Stomach (tissue), 4 donors: ENCODE measurements around the gene GIMAP2.

ENCODE experiments used
- EP300 ChIP-seq: sonication (generic); formaldehyde crosslinking; IDR thresholded peaks from one replicate; pipeline ENCODE4 v1.6.1; 2017; ENCODE audit warnings: antibody characterized with exemption
- POLR2A ChIP-seq, 4 donors: fragments of 450-650 bp; IDR thresholded peaks; one replicate each; pipeline ENCODE4 v1.6.1; 2016; ENCODE audit warnings: antibody characterized with exemption in 4 of 4, control low read depth in 2 of 4, mild to moderate bottlenecking in 1 of 4, moderate library complexity in 1 of 4
- POLR2AphosphoS5 ChIP-seq, 3 donors: sonication (generic); formaldehyde crosslinking; IDR thresholded peaks; one replicate each; pipeline ENCODE4 v1.6.1; 2016; ENCODE audit warnings: antibody characterized with exemption in 3 of 3
- TF ChIP-seq, protein P1 (sequence below), 7 experiments: fragments of 450-650 bp in 4 of 7; fragments of 200-600 bp in 3 of 7; sonication (generic) in 3 of 7; IDR thresholded peaks; one replicate each; pipeline ENCODE4 v1.5.1; 2016 to 2019; ENCODE audit warnings: antibody characterized with exemption in 7 of 7, control low read depth in 2 of 7, mild to moderate bottlenecking in 1 of 7

DNA sequence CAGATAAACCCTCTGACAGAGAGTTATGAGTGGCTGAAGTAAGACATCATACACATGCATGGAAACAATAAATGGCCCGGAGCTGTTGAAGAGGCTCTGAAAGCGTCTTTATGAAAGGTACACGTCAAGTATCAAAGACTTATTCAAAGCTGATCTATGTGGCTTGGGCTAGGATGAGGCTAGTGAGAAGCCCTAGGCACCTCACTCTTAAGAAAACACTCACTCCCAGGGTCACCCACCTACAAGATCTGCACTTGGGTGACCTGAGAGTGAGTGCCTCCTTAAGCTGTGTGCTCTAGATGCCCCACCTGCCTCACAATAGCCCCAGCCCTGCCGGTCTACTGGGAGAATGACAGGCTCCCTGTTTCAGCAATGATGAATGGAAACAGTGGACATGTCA, 29.8 kb downstream of the GIMAP2 start:
- TF ChIP-seq, protein P1, sequence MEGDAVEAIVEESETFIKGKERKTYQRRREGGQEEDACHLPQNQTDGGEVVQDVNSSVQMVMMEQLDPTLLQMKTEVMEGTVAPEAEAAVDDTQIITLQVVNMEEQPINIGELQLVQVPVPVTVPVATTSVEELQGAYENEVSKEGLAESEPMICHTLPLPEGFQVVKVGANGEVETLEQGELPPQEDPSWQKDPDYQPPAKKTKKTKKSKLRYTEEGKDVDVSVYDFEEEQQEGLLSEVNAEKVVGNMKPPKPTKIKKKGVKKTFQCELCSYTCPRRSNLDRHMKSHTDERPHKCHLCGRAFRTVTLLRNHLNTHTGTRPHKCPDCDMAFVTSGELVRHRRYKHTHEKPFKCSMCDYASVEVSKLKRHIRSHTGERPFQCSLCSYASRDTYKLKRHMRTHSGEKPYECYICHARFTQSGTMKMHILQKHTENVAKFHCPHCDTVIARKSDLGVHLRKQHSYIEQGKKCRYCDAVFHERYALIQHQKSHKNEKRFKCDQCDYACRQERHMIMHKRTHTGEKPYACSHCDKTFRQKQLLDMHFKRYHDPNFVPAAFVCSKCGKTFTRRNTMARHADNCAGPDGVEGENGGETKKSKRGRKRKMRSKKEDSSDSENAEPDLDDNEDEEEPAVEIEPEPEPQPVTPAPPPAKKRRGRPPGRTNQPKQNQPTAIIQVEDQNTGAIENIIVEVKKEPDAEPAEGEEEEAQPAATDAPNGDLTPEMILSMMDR (IDR thresholded peaks at IDR 0.05) = no peak
- TF ChIP-seq POLR2A (IDR thresholded peaks at IDR 0.05) = no peak
- TF ChIP-seq POLR2AphosphoS5 (IDR thresholded peaks at IDR 0.05) = no peak
- no peak for TF ChIP-seq EP300
